ENCODE measurements around the gene SF3A2.

The SF3A2 gene

GRCh38 chr19:2226840-2227360, 9.7 kb upstream of the SF3A2 start:
- no peak for DNase-seq (ENCODE audit: low spot score)

GRCh38 chr19:2227415-2228156, 9.0 kb upstream of the SF3A2 start:
- no peak for DNase-seq (ENCODE audit: low spot score)

DNA sequence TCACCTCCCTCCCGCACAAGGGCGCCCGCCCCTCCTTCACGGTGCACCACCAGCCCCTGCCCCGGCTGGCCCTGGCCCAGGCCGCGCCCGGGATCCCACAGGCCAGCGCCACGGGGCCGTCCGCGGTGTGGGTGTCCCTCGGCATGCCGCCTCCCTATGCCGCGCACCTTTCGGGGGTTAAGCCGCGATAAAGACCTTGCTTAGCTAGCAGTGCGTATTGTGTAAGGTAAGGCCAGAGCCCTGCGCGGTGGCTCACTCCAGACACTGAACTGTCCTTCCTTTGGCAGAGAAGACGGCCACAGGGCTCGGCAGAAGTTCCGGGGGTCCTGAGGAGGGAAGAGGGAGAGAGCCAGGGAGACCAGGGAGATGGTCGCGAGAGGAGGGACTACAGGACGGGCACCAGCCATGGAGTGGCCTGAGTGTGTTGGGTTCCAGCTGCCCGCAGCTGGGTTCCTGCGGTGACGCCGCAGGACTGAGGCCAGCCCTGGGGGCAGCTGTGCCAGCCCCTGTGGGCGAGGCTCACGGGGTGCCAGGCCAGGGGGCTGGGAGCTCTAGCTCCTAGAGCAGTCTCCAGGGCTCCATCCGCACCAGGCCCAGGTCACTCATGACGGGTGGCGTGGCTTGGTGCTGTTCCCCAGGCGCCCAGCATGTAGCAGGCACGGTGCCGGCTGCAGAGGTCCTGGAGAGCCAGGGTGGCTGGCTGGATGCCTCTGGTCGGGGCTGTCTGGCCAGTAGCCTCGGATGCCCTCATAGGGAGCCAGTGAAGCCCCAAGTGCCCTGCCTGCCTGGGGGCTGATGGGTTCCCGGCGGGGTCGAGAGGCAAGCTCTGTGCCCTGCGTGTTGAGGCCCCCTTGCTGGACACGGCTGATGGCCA, 8.2 kb upstream of the SF3A2 start:
- no peak for DNase-seq (ENCODE audit: low spot score)

- no peak for DNase-seq (ENCODE audit: low spot score)
Observed at GRCh38 chr19:2229103-2230032, 7.3 kb upstream of the SF3A2 start.

- no peak for DNase-seq (ENCODE audit: low spot score)
Observed at GRCh38 chr19:2230033-2230531, 6.5 kb upstream of the SF3A2 start.

DNA sequence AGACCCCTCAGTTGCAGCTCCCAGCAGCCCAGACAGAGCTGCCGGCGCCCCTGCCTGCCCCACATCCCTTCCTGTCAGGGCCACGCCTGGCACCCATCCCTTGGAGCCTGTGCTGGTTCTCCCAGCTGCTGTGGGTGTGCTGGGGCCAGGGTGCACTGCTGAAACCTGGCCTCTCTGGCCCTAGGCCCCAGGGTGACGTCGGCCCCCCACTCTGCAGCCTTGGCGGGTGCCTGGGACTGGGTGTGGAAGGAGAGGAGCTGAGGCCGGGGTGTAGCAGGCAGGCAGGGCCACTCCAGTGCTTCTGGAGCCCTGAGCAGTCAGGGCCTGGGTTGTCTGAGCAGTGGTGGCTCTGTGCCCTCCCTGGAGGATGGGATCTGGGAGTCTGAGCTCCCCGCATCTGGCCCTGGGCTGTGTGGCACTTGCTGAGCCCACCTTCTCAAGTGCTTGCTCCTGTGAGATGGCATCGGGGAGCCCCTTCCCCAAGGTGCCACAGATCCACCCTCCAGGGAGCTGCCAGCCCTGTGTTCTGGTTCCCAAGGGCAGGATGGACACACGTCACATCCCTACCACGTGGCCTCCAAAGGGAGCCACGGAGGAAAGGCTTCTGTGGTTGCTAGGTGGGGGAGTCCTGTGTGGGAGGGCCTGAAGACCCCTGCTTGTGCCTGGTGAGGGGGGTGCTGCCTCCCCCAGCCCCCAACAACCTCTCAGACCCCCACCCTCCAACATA, 5.7 kb upstream of the SF3A2 start:
- no peak for DNase-seq (ENCODE audit: low spot score)

DNA sequence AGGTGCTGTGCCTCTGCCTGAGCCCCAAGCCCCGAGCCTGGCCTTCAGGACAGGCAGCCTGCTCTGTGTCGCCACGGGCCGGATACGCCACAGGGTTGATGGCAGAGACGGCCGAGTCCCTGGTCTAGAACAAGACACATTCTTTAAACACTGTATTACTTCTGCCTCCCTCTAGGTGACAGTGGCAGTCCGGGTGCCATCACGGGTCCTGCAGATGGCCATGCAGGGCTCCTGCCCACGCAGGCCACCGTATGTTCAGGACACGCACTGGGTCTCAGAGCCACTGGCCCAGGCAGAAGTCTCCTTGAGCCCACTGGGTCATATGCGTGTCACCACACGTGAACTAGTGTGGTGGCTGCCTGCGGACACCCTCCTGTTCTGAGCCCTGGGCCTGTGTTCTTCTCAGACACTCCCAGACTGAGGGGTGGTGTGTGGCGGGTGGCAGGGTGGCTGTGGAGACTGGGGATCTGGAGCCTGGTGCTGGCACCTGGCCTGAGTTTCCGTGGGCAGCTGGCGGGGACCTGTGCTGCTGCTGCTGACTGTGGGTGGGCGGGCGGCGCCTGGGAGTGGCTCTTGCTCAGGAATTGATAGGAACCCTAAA, 4.9 kb upstream of the SF3A2 start:
- no peak for DNase-seq (ENCODE audit: low spot score)

DNA sequence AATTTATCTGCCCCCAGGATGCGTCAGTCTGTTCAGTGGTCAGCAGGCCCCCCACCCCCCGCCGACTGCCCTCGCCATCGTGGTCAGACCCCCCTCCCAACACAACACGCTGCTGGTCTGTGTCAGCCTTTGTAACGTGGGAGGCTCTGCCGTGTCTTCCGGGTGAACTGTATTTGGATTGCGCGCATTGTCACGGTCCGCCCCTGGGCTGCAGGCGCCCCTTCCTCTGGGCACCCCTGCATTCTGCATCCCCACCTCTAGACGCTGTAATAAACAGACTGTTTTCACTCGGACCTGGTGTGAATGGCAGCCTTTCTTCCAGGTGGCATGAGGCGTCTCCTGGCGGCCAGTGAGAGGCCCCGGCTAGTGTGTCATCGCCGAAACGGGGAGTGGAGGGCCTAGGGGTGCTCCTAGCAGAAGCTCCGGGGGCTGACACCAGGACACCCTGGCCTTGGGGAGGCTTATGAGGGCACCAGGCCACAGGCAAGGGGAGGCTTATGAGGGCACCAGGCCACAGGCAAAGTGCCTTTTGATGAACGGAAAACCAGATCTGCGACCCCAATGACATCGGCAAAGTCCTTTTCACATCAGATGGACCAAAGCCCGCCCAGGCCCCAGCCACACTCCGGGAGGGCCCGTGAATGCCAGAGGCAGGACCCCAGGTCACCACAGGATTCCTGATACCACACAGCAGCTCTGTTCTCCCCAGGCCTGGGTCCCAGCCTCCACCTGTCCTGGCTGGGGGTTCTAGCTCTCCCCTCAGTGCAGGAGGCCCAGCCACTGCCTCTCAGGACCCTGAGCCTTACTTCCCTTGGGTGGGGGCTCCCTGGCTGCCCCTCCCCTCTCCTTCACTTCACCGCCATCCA, 4.1 kb upstream of the SF3A2 start:
- no peak for DNase-seq (ENCODE audit: low spot score)

DNA sequence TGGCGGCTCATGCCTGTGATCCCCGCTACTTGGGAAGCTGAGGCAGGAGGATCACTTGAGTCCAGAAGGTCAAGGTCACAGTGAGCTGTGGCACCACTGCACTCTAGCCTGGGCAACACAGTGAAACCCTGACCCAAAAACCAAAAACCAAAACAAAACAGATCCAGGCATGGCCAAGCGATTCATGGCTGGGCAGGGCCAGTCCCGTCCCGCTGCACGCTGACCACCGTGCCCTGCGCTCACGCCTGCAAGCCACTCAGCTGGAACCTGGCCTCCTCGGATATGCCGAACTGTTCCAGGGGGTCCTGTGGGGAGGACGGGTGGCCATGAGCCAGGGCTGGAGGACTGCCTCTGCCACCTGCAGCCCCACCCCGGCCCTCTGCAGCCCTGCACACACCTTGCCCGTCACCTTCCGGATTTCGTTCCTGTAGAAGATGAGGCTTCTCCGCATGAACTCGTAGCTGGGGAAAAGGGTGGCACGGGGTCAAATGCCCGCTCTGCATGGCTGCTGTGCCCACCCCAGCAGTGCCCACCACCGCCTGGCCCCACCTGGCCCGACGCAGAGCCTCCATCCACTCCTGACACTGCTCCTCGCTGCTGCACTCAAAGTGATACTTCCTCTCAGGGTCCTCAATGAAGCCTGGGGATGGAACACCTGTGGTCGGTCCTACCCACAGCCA, 2.9 kb upstream of the SF3A2 start:
- DNase-seq (ENCODE audit: low spot score): no peak

GRCh38 chr19:2234996-2235380, 1.6 kb upstream of the SF3A2 start:
- no peak for DNase-seq (ENCODE audit: low spot score)

- DNase-seq (ENCODE audit: low spot score): no peak
Observed at GRCh38 chr19:2235381-2236063, 1.1 kb upstream of the SF3A2 start.

GRCh38 chr19:2236064-2236313, 635 bp upstream of the SF3A2 start:
- DNase-seq (ENCODE audit: low spot score): no peak

GRCh38 chr19:2237051-2237868, 636 bp downstream of the SF3A2 start:
- DNase-seq (ENCODE audit: low spot score): no peak

GRCh38 chr19:2237869-2238153, 1.2 kb downstream of the SF3A2 start:
- DNase-seq (ENCODE audit: low spot score): no peak

DNA sequence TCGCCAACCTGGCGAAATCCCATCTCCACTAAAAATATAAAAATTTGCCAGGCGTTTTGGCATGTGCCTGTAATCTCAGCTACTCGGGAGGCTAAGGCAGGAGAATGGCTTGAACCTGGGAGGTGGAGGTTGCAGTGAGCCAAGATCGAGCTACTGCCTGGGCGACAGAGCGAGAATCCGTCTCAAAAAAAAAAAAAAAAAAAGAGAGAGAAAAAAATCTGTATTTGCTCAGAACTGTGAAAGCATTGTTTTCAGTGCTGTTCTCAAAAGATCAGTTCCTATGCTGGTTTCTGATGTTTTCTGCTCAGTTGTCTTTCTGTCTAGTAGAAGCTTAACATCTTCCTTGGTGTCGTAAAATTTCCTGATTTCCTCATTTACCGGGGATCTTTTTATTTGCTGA, 2.5 kb downstream of the SF3A2 start:
- DNase-seq (ENCODE audit: low spot score): no peak

DNA sequence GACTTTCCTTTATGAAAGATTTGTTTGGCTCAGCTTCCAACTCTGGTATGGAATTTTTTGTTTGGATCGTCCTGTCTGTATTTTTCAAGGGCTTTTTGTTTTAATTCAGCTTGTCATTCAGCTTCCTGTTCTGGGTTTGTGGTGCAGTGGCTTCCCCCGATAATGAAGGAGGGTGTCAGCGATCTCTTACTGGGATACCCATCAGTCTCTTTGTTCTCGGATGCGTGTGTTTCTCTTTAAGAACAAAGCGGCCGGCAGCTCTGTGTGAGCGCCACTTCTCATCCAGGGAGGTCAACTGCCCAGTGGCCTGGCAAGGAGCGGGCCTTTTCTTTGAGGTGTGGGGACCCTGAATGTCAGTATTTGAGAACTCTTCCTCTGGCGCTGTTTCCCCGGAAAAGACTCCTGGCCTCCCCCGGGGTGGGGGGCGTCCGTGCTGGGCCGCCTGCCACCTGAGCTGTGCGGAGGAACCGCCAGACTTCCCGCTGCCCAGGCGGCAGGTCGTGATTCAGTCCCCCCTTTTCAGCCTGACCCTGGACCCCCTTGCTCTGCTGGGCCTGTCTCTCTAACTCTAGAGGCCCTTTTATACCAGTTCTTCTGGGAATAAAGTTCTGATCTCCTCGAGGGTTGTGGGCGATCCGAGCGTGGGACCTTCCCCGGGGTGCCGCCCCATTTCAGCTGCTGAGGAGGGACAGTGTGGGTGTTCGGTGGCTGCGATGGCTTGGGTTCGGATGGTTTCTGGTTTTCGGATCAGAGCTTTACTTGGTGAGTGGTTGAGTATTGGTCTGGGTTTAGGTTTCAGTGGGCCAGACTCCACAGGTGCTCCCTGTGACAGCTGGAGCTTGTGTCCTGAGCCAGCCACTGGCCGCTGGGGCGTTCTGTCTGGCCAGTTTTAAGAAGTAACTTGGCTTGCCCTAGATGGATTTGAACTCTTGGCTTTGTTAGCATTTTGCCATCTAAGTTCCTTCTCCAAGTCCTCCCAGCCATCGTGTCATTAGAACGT, 3.4 kb downstream of the SF3A2 start:
- DNase-seq (ENCODE audit: low spot score): no peak
